GM18868 (cell line): ENCODE results near the gene MACROD2.
A peak's percentile ranks its signal among the peaks of the same experiment; 100 is the strongest.
"Not testable (repeated sequence)": the region's sequence is repeated elsewhere in the genome, so short reads cannot be mapped to it uniquely, and the experiment has no call there.

Source experiments
- ATAC-seq: cut with Tn5 transposase; IDR thresholded peaks from one replicate; pipeline ENCODE4 v1.9.1; 2021; ENCODE audit warnings: mild to moderate bottlenecking, moderate library complexity; ENCODE audit not compliant: unreplicated experiment

The MACROD2 gene

DNA sequence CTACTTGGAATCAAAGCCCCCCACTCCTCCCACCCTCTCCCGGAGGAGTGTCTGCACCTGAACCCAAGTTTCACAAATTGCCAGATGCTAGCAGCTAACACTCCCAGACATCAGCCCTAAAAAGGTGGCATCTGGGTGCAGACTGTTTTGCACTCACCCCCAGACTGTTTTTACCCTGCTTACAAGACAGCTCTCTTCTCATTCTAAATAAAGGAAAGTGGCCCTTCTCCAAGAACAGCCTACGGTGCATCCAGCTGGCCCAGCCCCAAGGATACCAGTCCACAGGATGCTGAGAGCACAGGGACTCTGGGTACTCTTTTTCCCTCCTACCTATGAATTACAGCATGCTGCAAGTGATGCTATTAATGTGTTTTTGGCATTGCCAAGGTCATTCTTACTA, 1184.1 kb downstream of the MACROD2 start:
- no peak for ATAC-seq

DNA sequence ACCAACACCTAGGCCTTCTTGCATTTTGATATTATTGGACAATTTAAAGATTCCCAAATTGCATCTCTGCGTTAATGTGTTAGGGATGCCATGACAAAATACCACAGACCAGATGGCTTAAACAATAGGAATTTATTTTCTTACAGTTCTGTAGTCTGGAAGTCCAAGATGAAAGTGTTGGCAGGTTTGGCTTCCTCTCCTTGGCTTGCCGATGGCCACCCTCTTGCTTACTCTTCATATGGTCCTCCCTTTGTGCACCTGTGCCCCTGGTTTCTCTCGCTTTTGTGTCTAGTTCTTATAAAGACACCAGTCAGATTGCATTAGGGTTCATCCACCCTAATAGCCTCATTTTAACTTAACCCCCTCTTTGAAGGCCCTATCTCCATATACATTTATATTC, 1184.5 kb downstream of the MACROD2 start:
- no peak for ATAC-seq

- ATAC-seq = no peak
Measured at GRCh38 chr20:15185322-15185721, 1190.0 kb downstream of the MACROD2 start.

GRCh38 chr20:15185913-15186312, 1190.6 kb downstream of the MACROD2 start:
- ATAC-seq = no peak

GRCh38 chr20:15187612-15188011, 1192.3 kb downstream of the MACROD2 start:
- ATAC-seq = no peak

GRCh38 chr20:15188415-15188814, 1193.1 kb downstream of the MACROD2 start:
- no peak for ATAC-seq

GRCh38 chr20:15191082-15191723, 1195.9 kb downstream of the MACROD2 start:
- ATAC-seq = no peak

DNA sequence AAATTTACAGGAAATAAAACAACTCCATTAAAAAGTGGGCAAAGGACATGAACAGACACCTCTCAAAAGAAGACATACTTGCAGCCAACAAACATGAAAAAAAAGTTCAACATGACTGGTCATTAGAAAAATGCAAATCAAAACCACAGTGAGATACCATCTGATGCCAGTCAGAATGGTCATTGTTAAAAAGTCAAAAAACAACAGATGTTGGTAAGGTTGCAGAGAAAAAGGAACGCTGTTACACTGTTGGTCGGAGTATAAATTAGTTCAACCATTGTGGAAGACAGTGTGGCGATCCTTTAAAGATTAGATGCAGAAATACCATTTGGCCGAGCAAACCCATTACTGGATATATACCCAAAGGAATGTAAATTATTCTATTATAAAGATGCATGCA, 1200.1 kb downstream of the MACROD2 start:
- no peak for ATAC-seq

DNA sequence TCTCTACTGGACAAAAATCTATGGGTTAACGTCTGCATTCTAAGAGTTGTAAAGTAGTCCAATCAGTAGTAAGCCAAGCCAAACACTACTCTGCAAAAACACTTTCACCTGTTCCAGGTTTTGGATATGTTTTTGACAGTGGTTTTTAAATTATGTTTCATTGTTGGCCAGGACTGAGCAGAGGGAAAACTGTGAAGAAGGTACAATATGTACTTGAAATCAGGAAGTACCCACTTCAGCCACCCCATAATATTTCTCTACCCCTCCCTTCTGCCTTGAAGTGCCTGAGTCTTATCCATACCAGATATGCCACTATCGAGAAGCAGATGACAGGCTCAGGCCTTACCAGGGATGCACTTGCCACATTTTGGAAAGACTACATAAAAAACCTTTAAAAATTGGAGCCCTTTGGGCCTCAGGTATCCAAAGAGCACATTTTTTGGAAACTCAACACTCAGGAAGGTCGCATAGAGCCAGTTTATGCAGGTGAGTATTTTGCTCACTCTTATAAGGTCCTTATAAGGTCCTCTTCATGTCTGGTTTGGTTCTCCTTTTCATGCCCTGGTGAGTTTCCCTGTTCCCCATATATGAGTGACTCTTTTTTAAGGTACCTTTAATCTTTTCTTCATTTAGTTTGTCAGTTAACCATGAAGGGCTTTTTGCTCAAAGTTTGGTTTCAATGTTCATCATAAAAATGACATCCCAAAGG, 1201.4 kb downstream of the MACROD2 start:
- ATAC-seq = peak; percentile 25

DNA sequence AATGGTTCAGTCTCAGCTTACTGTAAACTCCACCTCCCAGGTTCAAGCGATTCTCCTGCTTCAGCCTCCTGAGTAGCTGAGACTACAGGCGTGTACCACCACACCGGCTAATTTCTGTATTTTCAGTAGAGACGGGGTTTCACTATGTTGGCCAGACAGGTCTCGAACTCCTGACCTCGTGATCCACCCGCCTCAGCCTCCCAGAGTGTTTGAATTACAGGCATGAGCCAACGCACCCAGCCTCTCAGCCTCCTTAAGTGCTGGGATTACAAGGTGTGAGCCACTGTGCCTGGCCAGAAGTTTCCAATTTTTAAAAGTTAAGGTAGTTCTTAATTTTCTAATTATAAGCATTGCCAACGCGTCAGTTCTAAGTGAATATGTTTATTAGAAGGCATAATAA, 1202.7 kb downstream of the MACROD2 start:
- ATAC-seq = not testable (repeated sequence)

DNA sequence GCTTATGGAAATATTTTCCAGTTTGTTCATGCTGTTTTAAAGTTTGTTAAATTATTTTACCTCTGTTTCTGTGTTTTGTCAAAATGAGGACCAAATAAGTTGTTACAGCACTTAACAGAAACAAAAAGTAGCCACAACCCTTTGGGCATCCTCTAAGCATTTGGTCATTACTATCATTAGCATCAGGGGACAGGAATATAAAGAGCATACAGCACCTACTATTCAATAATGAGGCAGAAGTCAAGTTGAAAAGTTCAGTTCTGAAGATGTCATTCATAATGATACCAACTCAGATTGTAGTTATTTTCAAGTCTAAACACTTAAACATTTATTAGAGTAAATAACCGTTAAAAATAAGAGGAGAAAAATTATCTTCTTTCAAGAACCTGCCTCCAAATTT, 1204.4 kb downstream of the MACROD2 start:
- peak; percentile 69 for ATAC-seq

DNA sequence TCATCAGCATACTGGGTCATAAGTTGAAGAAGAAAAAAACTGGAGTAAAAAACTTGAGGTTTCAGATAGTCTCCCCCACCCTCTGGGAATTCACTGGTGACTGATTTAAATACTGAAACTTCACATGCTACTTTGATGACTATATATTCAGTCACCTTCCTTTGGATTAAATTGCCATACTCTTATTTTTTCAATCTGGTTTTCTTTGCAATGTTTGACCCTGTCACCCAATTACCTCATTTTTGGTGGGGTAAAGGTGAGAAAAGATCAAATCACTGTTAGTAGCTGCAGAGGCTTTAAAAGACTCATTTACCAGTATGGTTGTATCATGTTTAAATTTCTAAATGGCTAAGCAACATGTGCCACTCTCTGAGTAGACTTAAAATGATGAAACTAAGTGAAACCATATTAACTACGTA, 1204.8 kb downstream of the MACROD2 start:
- ATAC-seq = peak; percentile 86

GRCh38 chr20:15201602-15202001, 1206.3 kb downstream of the MACROD2 start:
- no peak for ATAC-seq

GRCh38 chr20:15204234-15204633, 1208.9 kb downstream of the MACROD2 start:
- no peak for ATAC-seq

DNA sequence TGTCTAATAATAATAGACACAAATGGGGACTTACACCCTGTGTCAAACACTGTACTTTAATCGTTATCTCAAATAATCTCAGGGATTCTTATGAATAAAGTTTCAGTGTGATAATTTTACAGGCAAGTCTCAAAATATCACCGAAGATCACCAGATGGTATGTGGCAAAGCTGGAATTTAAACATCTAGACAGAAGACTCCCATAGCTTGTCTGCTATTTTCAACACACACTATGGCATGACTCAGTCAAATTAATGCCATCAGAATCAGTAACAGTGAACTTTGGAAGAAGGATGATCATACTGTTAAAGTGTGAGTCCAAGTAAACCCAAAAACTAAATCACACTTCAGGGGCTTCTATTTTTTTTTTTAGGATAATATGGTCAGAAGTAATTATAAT, 1209.7 kb downstream of the MACROD2 start:
- ATAC-seq = no peak

- no peak for ATAC-seq
Measured at GRCh38 chr20:15205719-15206118, 1210.4 kb downstream of the MACROD2 start.

GRCh38 chr20:15209537-15209936, 1214.2 kb downstream of the MACROD2 start:
- ATAC-seq = no peak

GRCh38 chr20:15214051-15214450, 1218.7 kb downstream of the MACROD2 start:
- ATAC-seq = no peak

DNA sequence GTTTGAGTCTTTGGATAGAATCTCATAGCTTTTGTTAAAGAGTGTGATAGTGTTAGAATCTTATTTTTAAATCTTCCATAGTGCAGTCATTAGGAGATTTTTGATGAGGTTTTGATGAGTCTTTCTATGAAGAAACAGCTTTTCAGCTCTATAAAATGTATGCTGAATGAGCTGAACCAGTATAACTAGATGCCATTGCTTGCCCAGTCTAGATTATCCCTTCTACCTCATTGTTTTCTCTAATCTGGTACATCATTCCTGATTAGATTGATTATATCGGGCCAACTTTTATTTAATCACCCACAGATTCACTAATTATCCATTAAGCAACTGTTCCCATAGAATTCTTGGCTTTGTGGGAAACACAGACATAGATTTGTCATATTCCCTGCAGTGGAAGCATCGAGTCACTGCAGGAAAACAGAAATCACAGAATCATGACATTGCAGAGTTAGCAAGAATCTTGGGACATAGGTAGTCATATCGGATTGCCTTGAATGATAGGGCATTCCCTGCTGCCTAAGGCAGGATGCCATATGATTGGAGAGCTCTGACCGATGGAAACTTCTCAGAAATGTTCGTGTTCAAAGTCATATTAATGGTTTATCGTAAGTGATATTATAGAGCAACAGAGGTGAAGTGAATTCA, 1224.8 kb downstream of the MACROD2 start:
- no peak for ATAC-seq

DNA sequence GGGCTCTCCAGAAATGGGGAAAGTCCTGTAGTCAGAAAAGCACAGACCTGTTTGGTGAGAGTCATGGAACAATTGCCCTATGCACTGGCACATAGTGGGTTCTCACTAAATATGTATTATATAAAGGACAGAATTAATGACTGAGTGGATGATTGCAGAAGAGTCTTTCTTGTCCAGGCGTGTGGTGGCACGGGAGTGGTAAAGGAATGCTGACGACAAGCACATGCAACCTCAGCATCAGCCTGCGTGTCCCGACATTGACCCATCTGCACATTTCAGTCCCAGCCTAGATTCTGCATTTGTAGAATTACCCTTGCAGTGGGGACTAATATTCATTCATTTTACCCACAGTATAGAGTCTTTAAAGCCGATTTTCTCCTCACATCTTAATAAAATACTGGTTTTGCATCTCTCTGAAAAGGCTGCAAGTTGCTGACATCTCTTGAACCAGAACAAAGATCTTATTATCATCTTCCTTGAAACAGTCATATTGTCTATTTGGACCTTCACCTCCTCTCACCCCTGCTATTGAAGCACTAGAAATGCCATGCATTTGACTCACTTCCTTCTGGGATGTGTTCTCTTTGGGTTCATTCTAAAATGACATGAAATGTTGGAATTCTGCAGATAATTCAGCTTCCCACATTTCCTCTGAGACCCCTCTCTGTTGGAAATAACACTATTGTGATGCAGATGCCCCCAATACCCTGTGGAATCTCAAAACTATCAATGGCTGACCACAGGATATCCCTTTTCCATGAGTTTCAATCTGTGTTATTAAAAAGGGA, 1225.7 kb downstream of the MACROD2 start:
- ATAC-seq = no peak
